HL-60/S4 treated with retinoic acid at 250 ng/mL for 4 days and 3 days (cell line): ENCODE data around the gene ADGRG1.

Source experiments
- in situ Hi-C: fragments of 300-500 bp; cut with MboI; formaldehyde crosslinking; loops from 2 replicates; pipeline ENCODE4 v1.7.0; 2022; ENCODE audit warnings: low sequenced_read_pairs

Gene ADGRG1

DNA sequence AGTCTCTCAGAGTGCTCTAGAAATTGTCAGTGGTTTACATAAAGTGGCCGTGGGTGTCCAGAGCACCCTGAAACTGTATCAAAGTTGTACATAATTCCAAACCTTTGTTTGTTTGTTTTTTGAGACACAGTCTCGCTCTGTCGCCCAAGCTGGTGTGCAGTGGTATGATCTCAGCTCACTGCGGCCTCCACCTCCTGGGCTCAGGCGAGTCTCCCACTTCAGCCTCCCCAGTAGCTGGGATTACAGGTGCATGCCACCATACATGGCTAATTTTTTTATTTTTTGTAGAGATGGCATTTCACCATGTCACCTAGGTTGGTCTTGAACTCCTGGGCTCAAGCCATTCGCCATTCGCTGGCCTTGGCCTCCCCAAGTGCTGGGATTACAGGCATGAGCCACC lies 24.3 kb upstream of the ADGRG1 start:
- in situ Hi-C loops: no loop called here

DNA sequence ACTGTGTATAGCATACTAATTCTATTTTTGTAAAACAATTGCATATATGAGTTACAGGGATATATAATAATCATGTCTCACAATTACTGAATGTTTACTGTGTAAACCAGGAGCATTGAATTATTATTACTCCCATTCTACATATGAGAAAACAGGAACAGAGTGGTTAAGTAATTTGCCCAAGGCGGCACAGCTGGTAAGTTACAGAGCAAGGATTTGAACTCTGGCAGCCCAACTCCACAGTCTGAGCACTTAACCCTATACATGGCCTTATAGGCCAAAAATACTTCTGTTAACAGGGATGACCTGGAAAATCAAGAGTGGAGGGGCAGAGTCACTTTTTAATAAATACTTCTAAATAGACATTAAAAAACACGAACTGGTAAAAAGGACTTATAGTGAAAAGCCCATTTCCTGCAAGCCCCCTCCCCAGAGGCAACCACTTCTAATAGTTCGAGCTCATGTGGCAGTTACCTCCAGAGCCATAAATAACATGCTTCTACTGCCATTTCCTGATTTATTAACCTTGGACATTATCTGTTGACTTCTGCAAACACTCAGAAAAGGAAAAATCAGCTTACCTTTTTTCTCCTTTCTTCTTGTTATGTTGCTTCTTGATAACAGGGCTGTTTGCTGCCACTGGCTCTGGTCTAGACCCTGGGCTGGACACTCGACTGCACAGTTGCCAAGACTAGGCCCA lies 22.1 kb upstream of the ADGRG1 start:
- in situ Hi-C loops: no loop called here

DNA sequence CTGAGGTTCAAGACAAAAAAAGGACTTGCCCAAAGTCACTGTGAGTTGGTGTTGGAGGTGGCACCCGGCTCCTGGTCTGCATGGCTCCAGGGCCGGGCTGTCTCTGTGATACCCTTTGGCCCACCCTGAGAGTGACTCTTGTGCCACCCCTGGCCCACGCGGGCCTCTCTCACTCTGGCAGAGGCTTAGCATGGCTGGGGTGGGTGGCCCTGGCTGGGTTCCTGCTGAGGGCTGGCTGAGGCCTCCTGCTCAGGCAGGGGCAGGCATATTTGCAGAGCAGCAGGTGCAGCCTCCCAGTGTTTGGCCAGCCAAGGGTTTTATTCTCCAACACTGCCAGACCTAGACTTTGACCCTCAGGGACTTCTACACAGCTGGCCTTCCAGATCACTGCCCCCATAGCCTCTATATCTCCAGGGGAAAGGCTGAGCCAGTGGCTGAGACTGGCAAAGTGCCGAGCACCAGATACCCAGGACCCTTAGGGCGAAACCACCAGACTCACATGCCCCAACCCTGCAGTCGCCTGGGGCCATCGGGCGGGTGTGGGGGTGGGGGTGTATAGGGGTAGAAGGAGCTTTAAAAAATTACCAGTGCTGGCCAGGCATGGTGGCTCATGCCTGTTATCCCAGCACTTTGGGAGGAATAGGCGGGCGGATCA lies 21.5 kb upstream of the ADGRG1 start:
- in situ Hi-C loops: no loop called here

DNA sequence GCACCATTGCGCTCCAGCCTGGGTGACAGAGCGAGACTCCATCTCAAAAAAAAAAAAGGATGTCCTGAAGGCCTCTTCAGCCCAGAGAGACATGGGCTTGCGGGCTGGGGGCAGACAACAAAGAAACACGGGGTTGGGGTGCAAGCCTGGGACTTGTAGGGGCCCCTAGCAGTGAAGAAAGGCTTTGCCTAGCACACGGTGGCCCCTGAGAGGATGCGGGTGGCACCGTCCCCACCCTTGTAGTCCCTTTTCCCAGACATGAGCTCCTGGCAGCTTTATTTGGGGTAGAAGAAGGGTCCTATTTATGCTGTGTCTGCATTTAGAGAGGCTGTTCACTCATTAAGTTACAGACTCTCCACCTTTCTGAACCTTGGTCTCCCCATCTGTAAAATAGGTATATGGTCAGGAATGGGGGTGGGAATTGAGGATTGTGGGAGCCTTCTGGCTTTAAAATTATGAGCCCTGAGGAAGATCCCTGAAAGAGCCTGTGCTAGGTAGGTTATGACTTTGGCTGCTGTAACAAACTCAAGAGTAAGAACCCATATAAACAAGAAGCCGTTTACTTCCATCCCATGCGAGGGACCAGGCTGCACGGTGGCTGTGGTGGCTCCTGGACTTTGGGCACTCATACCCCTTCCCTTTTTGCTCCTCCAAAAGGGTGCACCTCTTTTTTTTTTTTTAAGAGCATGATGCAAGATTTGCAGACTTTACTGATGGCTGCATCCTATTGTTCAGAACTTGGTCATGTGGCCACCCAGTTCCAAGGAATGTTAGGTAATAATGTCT lies 20.6 kb upstream of the ADGRG1 start:
- in situ Hi-C loops: no loop called here

DNA sequence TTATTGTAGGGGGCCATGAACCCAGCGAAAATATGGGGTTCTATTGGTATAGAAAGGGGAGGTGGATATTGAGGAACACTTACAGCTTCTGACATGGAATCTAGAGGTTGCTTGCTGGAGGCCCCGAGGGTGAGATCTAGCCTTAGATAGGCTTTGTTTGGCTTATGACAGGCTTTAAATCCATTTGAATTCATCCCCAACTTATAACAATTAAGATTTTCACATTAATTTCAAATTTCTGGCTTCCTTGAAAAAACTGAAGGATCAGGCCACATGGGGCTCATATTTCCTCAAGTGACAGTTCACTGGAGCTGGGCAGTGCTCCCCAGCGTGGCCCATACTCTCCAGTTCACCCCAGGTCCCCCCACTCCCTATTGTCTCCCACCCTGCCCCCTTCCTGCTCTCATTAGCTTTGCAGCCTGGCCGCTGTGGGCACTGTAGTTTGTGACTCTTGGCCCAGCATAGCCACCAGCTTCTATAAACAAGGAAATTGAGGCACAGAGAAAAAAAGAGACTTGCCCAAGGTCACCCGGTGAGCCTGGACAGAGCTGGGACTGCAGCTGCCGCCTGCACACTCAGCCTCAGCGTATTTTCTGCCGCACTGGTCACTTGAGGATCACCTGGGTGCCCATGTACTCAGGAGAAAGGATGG lies 19.8 kb upstream of the ADGRG1 start:
- in situ Hi-C loops: no loop called here

DNA sequence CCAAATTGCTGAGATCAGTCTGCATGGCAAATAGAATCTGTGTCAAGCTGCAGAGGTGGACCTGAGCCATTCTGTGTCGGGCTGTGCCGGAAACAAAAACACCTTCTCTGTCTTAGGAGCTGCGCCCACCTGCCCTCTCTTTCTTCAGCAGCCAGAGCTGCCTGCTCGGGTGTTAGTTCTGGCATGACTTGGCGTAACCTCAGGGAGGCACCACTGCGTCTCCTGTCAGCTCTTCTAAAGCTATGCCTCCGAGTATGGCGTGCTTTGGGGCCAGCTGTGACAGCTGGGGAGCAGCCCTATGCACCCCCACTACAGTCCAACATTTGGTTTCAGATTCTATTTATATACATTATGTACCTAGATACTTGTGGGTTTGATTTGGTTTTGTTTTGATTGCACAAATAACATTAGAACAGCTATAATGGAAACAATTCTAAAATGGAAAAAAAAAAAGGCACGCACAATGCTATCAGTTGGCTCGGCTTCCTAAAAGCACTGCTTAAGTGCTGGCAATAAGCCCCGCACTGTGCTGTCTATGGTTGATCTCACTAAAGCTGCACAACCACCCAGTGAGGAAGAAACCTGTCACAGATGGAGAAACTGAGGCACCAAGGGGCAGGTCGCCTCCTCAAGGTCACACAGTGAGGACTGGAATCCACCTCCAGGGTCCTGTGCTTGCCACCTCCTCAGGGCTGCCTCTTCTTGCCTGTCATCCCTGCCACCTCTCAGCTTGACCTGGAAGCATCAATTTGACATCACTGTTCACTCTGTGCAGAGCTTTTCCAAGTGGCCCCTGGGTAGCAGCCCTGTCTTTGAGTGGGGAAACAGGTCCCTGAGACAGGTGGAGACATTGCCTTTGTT lies 18.7 kb upstream of the ADGRG1 start:
- in situ Hi-C loops: no loop called here

DNA sequence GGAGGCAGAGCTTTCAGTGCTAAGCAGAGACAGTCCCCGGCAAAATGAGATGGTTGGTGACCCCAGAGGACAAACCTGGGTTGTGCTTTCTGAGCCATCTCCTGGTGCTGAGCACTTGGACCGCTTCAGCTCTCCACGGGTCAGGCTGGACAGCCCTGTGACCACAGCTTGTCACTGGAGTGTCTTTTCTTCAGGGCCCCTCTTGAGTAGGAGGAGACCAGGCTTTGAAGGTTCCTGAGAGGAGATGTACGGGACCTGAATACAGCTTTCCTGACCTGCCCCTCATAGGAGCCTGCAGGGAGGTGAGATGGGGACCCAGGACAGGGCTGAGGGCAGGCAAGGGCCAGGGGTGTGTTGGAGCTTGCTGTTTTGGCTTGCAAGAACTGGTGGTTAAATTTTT lies 17.8 kb upstream of the ADGRG1 start:
- in situ Hi-C loops: no loop called here

DNA sequence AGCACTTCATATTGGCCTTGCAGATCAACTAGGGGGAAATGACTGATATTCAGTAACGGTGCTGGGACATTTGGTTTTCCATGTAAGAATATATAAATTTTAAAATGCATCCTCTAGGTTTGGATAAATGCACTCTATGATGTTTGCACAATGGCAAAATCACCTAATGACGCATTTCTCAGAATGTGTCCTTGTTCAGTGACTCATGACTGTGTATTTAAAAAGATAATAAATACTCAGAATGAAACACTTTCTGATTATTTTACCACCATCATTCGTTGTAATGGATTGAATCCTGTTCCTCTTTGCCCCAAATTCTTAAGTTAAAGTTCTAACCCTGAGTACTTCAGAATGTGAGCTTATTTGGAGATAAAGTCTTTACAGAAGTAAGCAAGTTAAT lies 17.2 kb upstream of the ADGRG1 start:
- in situ Hi-C loops: no loop called here

DNA sequence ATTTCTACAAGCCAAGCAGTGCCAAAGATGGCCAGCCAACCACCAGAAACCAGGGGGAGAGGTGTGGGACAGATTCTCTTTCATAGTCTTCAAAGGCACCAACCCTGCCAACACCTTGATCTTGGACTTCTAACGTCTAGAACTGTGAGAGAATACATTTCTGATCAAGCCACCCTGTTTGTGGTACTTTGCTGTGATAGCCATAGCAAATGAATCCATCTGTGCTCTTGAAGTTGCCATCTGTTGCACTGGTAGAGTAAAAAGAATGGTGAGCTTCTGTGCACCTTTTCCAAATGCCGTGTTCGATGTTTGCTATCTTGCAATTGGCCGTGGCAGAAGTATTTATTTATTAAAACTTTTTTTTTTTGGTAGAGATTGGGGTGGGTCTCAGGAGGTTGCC lies 16.7 kb upstream of the ADGRG1 start:
- in situ Hi-C loops: no loop called here

DNA sequence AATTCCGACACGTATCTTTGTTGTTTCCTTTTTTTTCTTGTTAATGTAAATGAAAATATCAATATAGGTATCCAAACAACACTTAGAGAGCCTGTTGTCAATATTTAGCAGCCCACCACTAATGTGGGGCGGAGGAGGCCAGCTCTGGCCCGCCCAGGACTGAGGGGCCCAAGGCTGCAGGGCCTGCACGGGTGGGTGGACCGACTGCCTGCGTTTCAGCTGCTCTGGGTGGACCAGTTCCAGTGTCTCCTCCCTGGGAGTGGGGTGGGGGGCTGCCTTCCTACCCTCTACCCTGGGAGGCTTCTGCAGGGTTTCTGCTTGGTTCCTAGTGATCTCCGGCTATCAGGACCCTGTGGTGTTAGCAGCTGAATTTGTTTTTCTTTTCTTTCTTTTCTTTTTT lies 15.9 kb upstream of the ADGRG1 start:
- in situ Hi-C loops: no loop called here

DNA sequence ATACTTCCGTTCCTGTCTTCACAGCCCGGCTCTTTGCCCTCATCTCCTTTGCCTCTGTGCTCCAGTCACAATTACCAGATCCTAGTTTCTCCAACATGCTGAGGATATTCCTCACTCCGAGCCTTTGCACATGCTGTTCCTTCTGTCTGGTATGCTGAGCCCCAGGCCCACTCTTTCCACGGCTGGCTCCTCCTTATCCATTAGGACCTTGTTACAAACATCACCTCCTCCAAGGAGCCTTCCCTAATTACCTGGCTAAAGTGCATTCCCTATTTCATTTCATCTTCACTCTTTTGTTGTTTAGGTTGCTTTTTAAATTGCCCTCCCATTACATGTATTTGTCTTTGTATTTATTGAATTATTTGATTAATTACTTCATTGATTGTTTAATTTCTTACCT lies 14.9 kb upstream of the ADGRG1 start:
- in situ Hi-C loops: no loop called here

DNA sequence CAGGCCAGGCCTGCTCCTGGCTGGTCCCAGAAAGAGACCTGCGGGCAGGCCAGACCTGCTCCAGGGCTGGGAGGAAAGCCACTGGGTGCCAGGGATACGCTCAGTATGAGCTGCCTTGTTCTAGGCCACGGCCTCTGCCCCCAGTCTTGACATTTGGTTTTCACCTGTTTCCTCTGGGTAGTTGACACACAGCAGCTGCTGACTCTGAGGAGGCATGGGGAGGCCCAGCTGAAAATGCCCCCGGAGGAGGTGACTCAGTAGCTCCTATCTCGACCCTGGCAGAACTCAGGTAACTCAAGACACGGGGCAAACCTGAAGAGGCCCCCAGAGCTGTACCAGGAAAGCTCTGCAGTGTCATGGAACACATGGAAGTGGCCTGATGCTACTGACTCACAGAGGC lies 13.9 kb upstream of the ADGRG1 start:
- in situ Hi-C loops: no loop called here

DNA sequence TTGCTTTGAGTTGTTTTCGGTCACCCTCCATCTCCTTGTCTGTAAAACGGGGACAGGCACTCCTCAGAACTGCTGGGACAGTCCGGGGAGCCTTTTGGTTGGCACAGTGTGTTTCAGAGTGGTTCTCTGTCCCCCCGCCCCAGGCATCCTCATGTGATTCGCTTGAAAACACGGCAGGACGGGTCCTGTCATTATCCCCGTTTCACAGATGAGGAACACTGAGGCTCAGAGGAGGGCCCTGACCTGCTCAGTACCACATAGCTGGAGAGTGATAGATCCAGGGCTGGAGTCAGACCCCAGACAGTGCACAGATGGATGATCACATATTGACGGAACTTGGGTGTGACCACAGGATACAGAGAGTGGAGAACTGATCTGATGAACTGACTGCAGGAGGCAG lies 13.5 kb upstream of the ADGRG1 start:
- in situ Hi-C loops: no loop called here

DNA sequence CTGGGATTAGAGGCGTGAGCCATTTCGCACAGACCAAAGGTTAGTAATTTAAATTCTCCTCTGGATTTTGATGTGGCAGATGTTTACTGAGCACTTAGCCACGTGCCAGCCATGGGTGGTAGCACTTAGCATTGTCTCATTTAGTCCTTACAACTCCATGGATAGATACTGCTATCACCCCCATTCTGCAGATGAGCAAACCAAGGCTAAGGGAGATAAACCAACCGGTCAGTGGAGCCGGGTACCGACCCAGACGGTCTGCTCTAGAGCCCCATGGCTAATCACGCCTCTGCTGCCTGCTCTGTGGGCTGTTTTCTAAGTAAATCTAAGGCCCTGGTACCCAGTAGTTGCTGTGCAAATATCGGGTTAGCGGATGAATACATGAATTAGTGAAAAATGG lies 12.6 kb upstream of the ADGRG1 start:
- in situ Hi-C loops: no loop called here

DNA sequence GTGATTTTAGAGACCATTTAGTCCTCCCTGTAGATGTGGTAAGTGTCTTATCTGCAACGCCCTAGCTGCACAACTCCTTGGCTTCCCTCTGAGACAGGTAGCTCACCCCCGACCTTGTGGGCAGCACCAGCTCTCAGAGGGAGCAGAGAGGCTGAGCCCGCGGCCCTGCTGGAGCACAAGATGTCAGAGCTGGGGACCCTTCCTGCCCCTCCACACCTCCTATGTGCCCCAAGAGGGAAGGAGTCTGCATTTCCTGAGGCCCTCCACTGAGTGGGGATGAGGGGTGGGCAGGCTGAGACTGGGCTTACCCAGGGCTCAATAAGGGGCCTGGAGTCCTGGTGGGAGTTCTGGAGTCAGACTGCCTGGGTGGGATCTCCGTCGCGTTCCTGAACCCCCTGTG lies 12.2 kb upstream of the ADGRG1 start:
- in situ Hi-C loops: no loop called here

DNA sequence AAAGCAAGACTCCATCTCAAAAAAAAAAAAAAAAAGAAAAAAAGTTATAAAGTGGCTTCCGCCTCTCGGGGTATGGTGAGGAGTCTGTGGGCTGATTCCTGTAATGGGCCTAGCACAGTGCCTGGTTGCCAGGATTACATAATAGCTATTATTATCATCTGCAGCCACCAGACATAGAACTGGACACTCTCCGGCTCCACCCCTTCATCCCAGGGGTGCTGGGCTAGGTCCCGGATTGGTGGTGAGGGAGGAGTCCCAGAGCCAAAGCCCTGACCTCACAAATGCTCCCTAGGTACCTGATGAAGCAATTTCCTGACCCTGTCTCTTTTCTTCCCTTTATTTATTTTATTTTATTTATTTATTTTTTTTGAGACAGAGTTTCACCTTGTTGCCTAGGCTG lies 11.6 kb upstream of the ADGRG1 start:
- in situ Hi-C loops: no loop called here

DNA sequence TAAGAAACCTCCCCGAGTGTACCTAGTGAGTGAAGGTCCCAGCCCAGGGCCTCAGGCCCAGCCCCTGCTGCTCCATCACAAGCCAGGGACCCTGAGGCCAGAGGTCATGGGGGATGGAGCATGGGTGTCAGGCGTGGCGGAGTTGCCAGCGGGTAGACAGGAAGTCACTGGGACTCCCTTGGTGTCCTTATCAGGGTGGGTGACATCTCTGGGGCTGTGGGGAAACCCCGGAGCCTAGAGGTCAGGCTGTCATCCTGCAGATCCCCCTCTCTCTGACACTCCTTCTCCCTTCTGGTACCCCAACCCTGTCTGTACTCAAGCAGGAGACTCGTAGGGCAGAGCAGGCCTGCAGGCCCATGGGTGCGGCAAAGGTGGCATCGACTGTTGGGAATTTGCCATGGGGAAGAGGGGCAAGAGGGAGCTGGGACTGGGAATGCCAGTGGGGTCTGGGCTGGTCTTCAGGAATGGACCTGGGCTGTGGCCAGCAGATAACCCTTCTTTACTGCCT lies 10.8 kb upstream of the ADGRG1 start:
- in situ Hi-C loops: no loop called here

DNA sequence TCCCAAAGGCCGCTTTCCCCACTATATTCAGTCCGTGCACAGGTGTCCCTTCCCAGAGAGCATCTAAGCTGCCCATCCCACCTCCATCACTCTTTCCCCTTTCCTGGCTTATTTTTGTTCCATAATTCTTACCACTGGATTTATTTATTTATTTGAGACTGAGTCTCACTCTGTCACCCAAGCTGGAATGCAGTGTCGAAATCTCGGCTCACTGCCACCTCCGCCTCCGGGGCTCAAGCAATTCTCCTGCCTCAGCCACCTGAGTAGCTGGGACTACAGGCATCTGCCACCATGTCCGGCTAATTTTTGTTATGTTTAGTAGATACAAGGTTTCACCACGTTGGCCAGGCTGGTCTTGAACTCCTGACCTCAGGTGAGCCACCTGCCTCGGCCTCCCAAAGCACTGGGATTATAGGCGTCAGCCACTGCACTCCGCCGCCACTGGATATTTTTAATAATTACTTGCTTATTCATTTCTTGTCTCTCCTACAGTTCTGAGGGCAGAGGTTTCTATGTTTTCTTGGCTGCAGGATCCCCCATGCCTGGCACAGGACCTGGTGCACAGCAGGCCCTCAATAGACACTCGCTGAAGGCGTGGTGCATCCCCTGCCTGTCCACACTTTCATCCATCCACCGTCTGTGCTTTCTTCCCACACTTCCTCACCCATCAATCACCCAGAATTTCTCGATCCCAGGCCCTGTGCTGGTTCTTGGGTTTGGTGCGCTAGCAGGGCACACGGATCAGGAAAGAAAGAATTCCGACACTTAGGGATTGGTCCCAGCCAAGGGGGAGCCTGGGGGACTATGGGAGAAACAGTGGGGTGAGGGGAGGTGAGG lies 9.9 kb upstream of the ADGRG1 start:
- in situ Hi-C loops: no loop called here

DNA sequence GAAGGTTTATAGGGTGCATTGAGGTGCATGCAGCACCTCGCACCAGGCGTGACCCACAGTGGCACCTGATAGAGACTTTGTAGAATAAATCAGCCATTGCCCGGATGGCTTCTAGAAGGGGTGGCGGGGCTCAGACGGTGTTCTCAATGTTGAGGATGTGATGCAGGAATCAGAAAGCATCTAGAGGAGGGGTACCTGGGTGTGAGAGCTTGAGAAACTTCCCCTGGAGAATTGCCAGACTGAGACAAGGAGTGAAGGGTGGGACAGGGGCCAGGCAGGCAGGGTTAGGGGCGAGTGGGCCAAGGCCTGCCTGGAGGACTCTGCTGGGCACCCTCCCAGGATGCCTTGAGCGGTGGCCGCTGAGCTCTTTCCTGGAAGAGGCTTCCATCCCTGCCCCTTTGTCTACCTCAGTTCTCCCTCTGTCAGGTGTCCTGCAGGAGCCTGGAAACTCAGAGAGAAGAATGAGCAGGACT lies 9.3 kb upstream of the ADGRG1 start:
- in situ Hi-C loops: no loop called here
